ENCODE measurements around the gene MEG3. TPM values are rescaled to one million over a fixed set of nuclear protein-coding genes. Genes with fewer than 3 reads are reported as not detected.

MEG3 gene
- total RNA-seq, 1 experiment from 2014 or later: not detected

DNA sequence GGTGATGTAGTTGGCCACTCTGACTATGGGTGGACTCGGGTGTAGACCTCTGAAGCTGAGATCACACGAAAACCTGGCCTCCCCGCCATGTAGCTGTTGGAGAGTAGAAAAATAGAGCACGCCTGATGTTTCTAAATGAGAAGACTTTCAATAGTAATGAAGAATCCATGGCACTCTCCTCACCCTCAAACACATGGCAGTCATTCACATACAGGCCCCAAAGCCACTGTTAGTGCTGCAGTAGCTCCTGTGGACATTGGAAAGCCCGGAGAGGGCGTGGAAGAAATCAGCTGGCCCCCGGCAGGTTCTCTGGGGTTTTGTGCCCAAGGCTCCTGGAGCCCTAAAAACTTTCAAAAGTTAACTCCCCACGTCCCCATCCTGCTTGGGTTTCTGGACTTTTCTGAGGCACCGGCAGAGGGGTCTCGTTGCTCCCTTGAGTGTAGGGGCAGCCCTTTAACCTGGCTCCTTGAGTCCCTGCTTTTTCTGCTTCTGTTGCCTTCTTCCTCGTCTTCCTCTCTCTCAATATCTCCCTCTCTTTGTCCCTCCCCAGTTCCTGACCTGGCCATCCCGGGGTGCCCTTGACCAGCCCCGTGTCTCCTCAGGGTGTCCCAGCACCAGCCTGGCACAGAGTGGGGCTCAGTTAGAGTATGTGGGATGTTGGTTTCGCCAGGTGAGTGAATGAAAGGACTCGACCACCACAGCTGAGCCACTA lies 8.3 kb downstream of the MEG3 start:
- DNase-seq: no peak
- intact Hi-C loops (cut with micrococcal nuclease; ENCODE audit: unreplicated experiment): no loop called here
- no peaks in the 10 kb centered on the region for H3K36me3 Mint-ChIP-seq (ENCODE audit: insufficient read depth, unreplicated experiment)
- no TSS peak for BruUV-seq (replicated peaks)
- H3K9me3 Mint-ChIP-seq (ENCODE audit: low read depth, unreplicated experiment): no peaks in the 10 kb centered on the region
- H3K4me3 Mint-ChIP-seq (ENCODE audit: low read depth, unreplicated experiment): no peak overlapping the region
- no peak overlapping the region for H3K27ac Mint-ChIP-seq (ENCODE audit: unreplicated experiment)
- CTCF ChIA-PET: no interaction called here
- H3K27me3 Mint-ChIP-seq (ENCODE audit: unreplicated experiment): peaks cover 89% of the 10 kb centered on the region
- H3K4me1 Mint-ChIP-seq (ENCODE audit: low read depth, unreplicated experiment): no peaks in the 10 kb centered on the region
- TF ChIP-seq, protein P1, sequence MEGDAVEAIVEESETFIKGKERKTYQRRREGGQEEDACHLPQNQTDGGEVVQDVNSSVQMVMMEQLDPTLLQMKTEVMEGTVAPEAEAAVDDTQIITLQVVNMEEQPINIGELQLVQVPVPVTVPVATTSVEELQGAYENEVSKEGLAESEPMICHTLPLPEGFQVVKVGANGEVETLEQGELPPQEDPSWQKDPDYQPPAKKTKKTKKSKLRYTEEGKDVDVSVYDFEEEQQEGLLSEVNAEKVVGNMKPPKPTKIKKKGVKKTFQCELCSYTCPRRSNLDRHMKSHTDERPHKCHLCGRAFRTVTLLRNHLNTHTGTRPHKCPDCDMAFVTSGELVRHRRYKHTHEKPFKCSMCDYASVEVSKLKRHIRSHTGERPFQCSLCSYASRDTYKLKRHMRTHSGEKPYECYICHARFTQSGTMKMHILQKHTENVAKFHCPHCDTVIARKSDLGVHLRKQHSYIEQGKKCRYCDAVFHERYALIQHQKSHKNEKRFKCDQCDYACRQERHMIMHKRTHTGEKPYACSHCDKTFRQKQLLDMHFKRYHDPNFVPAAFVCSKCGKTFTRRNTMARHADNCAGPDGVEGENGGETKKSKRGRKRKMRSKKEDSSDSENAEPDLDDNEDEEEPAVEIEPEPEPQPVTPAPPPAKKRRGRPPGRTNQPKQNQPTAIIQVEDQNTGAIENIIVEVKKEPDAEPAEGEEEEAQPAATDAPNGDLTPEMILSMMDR (IDR thresholded peaks at IDR 0.05; ENCODE audit: unreplicated experiment): no peak

DNA sequence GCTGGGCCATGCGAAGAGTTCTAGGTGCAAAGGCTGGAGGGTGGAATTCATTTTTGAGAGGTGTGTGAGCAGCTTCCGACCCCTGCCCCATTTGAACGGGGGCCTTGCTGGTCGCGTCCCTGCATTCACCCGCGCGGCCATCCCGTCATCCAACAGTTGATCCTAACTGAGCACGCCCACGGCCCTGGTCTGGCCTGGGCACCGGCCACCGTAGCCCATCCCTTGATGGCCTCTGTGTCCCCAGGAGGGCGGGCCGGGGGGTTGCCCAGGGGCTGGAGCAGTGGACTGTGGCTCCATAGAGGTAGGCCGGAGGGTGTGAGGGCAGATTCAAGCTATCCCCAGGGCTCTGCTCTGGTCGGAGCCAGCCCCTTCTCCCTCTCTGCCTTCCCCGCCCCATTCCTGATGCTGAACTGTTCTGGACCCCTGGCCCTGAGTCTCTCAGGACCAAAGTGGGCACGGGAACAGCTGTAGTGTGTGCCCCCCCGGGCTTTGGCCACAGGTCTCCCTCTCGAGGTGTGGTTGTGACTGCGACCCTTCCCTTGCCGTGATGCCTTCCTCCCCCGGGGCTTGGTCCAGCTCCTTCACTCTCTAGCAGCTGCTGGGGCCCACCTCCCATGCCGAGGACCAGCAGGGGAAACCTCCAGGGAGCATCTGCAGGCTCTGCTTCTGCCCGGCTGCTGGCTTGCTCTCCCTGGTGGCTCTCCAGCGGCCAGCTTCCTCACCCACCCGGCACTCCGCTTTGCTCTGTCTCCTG lies 9.1 kb downstream of the MEG3 start:
- no TSS peak for BruUV-seq (replicated peaks)
- H3K4me1 Mint-ChIP-seq (ENCODE audit: low read depth, unreplicated experiment): no peaks in the 10 kb centered on the region
- no peak overlapping the region for H3K27ac Mint-ChIP-seq (ENCODE audit: unreplicated experiment)
- peaks cover 89% of the 10 kb centered on the region for H3K27me3 Mint-ChIP-seq (ENCODE audit: unreplicated experiment)
- no peaks in the 10 kb centered on the region for H3K36me3 Mint-ChIP-seq (ENCODE audit: insufficient read depth, unreplicated experiment)
- no peak overlapping the region for H3K4me3 Mint-ChIP-seq (ENCODE audit: low read depth, unreplicated experiment)
- intact Hi-C loops (cut with micrococcal nuclease; ENCODE audit: unreplicated experiment): no loop called here
- CTCF ChIA-PET: no interaction called here
- no peak for DNase-seq
- TF ChIP-seq, protein P1 (IDR thresholded peaks at IDR 0.05; ENCODE audit: unreplicated experiment): no peak
- H3K9me3 Mint-ChIP-seq (ENCODE audit: low read depth, unreplicated experiment): no peaks in the 10 kb centered on the region

GRCh38 chr14:100835548-100836310 lies 9.8 kb downstream of the MEG3 start:
- CTCF ChIA-PET: no interaction called here
- Mint-ChIP-seq H3K36me3 (ENCODE audit: insufficient read depth, unreplicated experiment) (no peaks in the 10 kb centered on the region), H3K27me3 (ENCODE audit: unreplicated experiment) (peaks cover 88% of the 10 kb centered on the region), H3K9me3 (ENCODE audit: low read depth, unreplicated experiment) (no peaks in the 10 kb centered on the region), H3K4me3 (ENCODE audit: low read depth, unreplicated experiment) (no peak overlapping the region), H3K27ac (ENCODE audit: unreplicated experiment) (no peak overlapping the region), H3K4me1 (ENCODE audit: low read depth, unreplicated experiment) (no peaks in the 10 kb centered on the region)
- DNase-seq: no peak
- TF ChIP-seq, protein P1 (IDR thresholded peaks at IDR 0.05; ENCODE audit: unreplicated experiment): no peak
- BruUV-seq (replicated peaks): no TSS peak
- intact Hi-C loops (cut with micrococcal nuclease; ENCODE audit: unreplicated experiment): no loop called here

DNA sequence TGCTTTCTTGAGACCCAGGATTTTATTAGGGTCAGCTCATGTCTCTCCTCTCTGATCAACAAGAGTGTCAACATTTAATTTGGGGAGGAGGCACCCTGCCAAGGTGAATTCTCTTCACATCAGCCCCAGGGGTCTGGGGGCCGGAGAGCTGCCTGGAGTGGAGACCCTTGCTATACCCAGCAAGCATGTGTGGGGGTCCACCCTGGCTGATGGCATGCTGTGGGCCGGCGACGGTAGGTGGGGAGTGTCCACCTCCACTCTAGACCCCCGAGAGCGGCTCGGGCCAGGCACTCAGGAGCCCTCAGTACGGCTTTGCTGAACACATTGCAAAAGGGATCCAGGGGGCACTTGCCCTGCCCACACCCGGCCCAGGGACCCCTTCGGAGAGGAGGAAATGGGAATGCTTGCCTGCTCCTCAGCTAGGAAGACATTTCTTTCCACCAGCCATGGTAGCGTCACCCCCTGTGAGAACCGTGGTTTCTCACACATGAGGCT lies 10.4 kb downstream of the MEG3 start:
- TF ChIP-seq, protein P1 (IDR thresholded peaks at IDR 0.05; ENCODE audit: unreplicated experiment): no peak
- CTCF ChIA-PET: no interaction called here
- H3K36me3 Mint-ChIP-seq (ENCODE audit: insufficient read depth, unreplicated experiment): no peaks in the 10 kb centered on the region
- intact Hi-C loops (cut with micrococcal nuclease; ENCODE audit: unreplicated experiment): no loop called here
- H3K27me3 Mint-ChIP-seq (ENCODE audit: unreplicated experiment): peaks cover 82% of the 10 kb centered on the region
- no peaks in the 10 kb centered on the region for H3K9me3 Mint-ChIP-seq (ENCODE audit: low read depth, unreplicated experiment)
- DNase-seq: no peak
- no TSS peak for BruUV-seq (replicated peaks)
- H3K27ac Mint-ChIP-seq (ENCODE audit: unreplicated experiment): no peak overlapping the region
- no peak overlapping the region for H3K4me3 Mint-ChIP-seq (ENCODE audit: low read depth, unreplicated experiment)
- no peaks in the 10 kb centered on the region for H3K4me1 Mint-ChIP-seq (ENCODE audit: low read depth, unreplicated experiment)

Measured in Calu3 (cell line).